GM06990 (cell line): ENCODE data around the gene ZBTB32.

Source experiments
- DNase-seq: peaks from one replicate; pipeline ENCODE4 v3.0.0-alpha.2; 2011; ENCODE audit not compliant: insufficient read length; ENCODE audit errors: extremely low read depth
- H3K27me3 ChIP-seq: replicated peaks from 2 replicates; pipeline ENCODE4 v1.6.0; 2011; ENCODE audit warnings: low read length; ENCODE audit not compliant: control insufficient read depth, insufficient read depth
- H3K36me3 ChIP-seq: 2 replicates; pipeline ENCODE4 v1.5.1; 2011; ENCODE audit warnings: low read length; ENCODE audit not compliant: control insufficient read depth, insufficient read depth
- H3K4me3 ChIP-seq: replicated peaks from 2 replicates; pipeline ENCODE4 v1.5.1; 2011; ENCODE audit warnings: low read depth, mild to moderate bottlenecking, control low read depth, low read length
- CTCF ChIP-seq: IDR thresholded peaks from 2 replicates; pipeline ENCODE4 v1.5.1; 2011; ENCODE audit warnings: low read length, control low read depth, mild to moderate bottlenecking, inconsistent platforms; ENCODE audit not compliant: insufficient read depth, poor library complexity, severe bottlenecking

Gene ZBTB32

GRCh38 chr19:35724560-35724959 lies 20.2 kb downstream of the ZBTB32 start:
- no peaks in the 10 kb centered on the region for H3K27me3 ChIP-seq
- TF ChIP-seq CTCF = no peak
- peaks cover 65% of the 10 kb centered on the region for H3K36me3 ChIP-seq
- no peak for DNase-seq
- H3K4me3 ChIP-seq = no peak overlapping the region

DNA sequence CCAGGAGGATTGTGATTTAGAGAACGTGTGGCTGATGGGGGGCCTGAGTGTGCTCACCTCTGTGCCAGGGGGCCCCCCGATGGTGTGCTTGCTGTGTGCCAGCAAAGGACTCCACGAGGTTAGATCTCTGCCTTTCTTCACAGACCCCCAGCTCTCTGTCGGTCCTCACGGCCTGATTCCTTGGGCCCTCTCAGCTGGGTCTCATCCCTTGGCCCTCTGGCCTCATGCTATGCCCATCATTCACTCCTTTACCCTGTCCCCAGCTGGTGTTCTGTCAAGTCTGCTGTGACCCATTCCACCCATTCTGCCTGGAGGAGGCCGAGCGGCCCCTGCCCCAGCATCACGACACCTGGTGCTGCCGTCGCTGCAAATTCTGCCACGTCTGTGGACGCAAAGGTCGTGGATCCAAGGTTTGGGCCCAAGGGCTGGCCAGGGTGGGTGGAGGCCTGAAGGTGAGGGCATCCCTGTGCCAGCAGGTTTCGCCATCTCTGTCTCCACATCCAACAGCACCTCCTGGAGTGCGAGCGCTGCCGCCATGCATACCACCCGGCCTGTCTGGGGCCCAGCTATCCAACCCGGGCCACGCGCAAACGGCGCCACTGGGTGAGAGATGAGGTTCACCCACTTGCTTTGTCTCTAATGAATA lies 21.0 kb downstream of the ZBTB32 start:
- no peak for DNase-seq
- TF ChIP-seq CTCF = no peak
- Histone ChIP-seq H3K4me3 (no peak overlapping the region), H3K27me3 (no peaks in the 10 kb centered on the region), H3K36me3 (peaks cover 71% of the 10 kb centered on the region)

DNA sequence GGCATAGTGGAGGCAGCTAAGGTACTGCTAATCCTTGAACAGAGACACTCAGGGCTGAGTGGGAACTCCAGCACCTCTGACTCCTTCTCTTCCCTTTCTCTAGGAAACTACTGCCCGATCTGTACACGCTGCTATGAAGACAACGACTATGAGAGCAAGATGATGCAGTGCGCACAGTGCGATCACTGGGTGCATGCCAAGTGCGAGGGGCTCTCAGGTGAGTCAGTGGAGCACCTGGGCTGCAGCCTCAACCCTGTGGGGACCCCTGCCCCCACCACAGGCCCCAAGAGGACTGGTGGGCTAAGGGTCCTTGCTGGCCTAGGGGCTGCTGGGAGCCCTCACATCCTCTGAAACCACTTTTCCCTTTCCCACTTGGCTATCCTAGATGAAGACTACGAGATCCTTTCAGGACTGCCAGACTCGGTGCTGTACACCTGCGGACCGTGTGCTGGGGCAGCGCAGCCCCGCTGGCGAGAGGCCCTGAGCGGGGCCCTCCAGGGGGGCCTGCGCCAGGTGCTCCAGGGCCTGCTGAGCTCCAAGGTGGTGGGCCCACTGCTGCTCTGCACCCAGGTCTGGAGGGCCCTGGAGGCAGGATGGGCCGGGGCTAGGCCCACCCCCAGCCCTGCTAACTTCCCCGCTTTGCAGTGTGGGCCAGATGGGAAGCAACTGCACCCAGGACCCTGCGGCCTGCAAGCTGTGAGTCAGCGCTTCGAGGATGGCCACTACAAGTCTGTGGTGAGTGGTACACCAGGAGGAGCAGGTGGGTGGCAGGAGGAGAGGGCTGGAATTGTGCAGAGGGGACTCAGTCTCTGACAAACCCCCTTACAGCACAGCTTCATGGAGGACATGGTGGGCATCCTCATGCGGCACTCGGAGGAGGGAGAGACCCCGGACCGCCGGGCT lies 22.9 kb downstream of the ZBTB32 start:
- Histone ChIP-seq H3K36me3 (peaks cover 73% of the 10 kb centered on the region), H3K27me3 (no peaks in the 10 kb centered on the region), H3K4me3 (no peak overlapping the region)
- no peak for TF ChIP-seq CTCF
- DNase-seq = no peak

- no peak for TF ChIP-seq CTCF
- DNase-seq = no peak
- no peaks in the 10 kb centered on the region for H3K27me3 ChIP-seq
- peaks cover 69% of the 10 kb centered on the region for H3K36me3 ChIP-seq
- no peak overlapping the region for H3K4me3 ChIP-seq
These were observed 23.8 kb downstream of the ZBTB32 start for GRCh38 chr19:35727956-35728706.

GRCh38 chr19:35729021-35729420 lies 24.7 kb downstream of the ZBTB32 start:
- Histone ChIP-seq H3K36me3 (peaks cover 72% of the 10 kb centered on the region), H3K4me3 (no peak overlapping the region), H3K27me3 (no peaks in the 10 kb centered on the region)
- DNase-seq = no peak
- TF ChIP-seq CTCF = no peak
